Measurements from ENCODE around the gene ADAMTS17.

DNA sequence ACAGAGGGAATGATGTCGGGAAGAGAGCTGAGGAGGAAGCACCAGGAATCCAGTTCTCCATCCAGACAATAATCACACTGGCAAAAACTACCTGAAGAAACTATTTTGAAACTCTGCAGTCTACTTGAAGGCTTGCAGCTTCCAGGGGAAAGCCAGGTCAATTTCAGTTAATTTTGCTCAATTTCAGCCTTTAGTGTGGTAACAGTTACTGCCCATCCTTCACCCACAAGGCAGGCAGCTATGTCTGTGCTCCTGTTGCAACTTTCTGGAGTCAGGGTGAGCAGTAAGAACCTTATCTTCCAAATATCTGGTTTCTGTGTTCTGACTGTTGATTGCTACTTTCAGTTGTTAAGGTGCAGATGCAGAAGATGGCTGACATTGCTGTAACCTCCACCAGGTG lies 221.7 kb downstream of the ADAMTS17 start:
- TF ChIP-seq, protein P1, sequence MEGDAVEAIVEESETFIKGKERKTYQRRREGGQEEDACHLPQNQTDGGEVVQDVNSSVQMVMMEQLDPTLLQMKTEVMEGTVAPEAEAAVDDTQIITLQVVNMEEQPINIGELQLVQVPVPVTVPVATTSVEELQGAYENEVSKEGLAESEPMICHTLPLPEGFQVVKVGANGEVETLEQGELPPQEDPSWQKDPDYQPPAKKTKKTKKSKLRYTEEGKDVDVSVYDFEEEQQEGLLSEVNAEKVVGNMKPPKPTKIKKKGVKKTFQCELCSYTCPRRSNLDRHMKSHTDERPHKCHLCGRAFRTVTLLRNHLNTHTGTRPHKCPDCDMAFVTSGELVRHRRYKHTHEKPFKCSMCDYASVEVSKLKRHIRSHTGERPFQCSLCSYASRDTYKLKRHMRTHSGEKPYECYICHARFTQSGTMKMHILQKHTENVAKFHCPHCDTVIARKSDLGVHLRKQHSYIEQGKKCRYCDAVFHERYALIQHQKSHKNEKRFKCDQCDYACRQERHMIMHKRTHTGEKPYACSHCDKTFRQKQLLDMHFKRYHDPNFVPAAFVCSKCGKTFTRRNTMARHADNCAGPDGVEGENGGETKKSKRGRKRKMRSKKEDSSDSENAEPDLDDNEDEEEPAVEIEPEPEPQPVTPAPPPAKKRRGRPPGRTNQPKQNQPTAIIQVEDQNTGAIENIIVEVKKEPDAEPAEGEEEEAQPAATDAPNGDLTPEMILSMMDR (IDR thresholded peaks at IDR 0.05) = no peak
- TF ChIP-seq EP300 (IDR thresholded peaks at IDR 0.05) = no peak
